IPS-18a (cell line): ENCODE data around the gene EXOSC1.
"Not testable (repeated sequence)": the region's sequence is repeated elsewhere in the genome, so short reads cannot be mapped to it uniquely, and the experiment has no call there.

Source experiments
- H3K27ac ChIP-seq: one replicate; pipeline ENCODE4 v1.5.1; 2013; ENCODE audit warnings: low read length
- H3K27me3 ChIP-seq: one replicate; pipeline ENCODE4 v1.6.1; 2013; ENCODE audit warnings: mild to moderate bottlenecking, low read length; ENCODE audit not compliant: control insufficient read depth, insufficient read depth
- H3K36me3 ChIP-seq: one replicate; pipeline ENCODE4 v1.6.1; 2013; ENCODE audit warnings: low read depth, low read length; ENCODE audit not compliant: control insufficient read depth
- H3K4me1 ChIP-seq: one replicate; pipeline ENCODE4 v1.6.1; 2013; ENCODE audit warnings: low read depth, low read length; ENCODE audit not compliant: control insufficient read depth
- H3K4me3 ChIP-seq: one replicate; pipeline ENCODE4 v1.5.1; 2013; ENCODE audit warnings: low read length
- H3K9ac ChIP-seq: one replicate; pipeline ENCODE4 v1.6.1; 2013; ENCODE audit warnings: mild to moderate bottlenecking, low read length, moderate library complexity
- H3K9me3 ChIP-seq: one replicate; pipeline ENCODE4 v1.6.1; 2013; ENCODE audit warnings: low read depth, low read length; ENCODE audit not compliant: control insufficient read depth

Gene EXOSC1

GRCh38 chr10:97475936-97476594 lies 30.3 kb upstream of the EXOSC1 start:
- Histone ChIP-seq H3K4me1 (peaks cover 18% of the 10 kb centered on the region), H3K27ac (no peak overlapping the region), H3K4me3 (no peak overlapping the region), H3K9me3 (no peaks in the 10 kb centered on the region), H3K9ac (no peak overlapping the region), H3K27me3 (no peaks in the 10 kb centered on the region), H3K36me3 (peaks cover 61% of the 10 kb centered on the region)

- Histone ChIP-seq H3K9me3 (no peaks in the 10 kb centered on the region), H3K9ac (no peak overlapping the region), H3K36me3 (peaks cover 72% of the 10 kb centered on the region), H3K4me3 (no peak overlapping the region), H3K27ac (no peak overlapping the region), H3K27me3 (no peaks in the 10 kb centered on the region), H3K4me1 (peaks cover 8% of the 10 kb centered on the region)
Observed at GRCh38 chr10:97474918-97475317, 29.1 kb upstream of the EXOSC1 start.

GRCh38 chr10:97468781-97469180 lies 23.0 kb upstream of the EXOSC1 start:
- H3K9ac ChIP-seq, H3K4me3 ChIP-seq, H3K4me1 ChIP-seq, H3K9me3 ChIP-seq, H3K27me3 ChIP-seq, H3K27ac ChIP-seq: not testable (repeated sequence)
- H3K36me3 ChIP-seq = peaks cover 66% of the 10 kb centered on the region

GRCh38 chr10:97468162-97468561 lies 22.4 kb upstream of the EXOSC1 start:
- no peaks in the 10 kb centered on the region for H3K27me3 ChIP-seq
- H3K4me1 ChIP-seq = no peaks in the 10 kb centered on the region
- H3K9ac ChIP-seq = no peak overlapping the region
- H3K9me3 ChIP-seq = no peaks in the 10 kb centered on the region
- H3K27ac ChIP-seq = no peak overlapping the region
- H3K36me3 ChIP-seq = peaks cover 63% of the 10 kb centered on the region
- H3K4me3 ChIP-seq = no peak overlapping the region

GRCh38 chr10:97466755-97467154 lies 20.9 kb upstream of the EXOSC1 start:
- Histone ChIP-seq H3K9ac (no peak overlapping the region), H3K27me3 (no peaks in the 10 kb centered on the region), H3K4me1 (no peaks in the 10 kb centered on the region), H3K27ac (no peak overlapping the region), H3K4me3 (no peak overlapping the region), H3K36me3 (peaks cover 75% of the 10 kb centered on the region), H3K9me3 (no peaks in the 10 kb centered on the region)

- H3K4me1 ChIP-seq = no peaks in the 10 kb centered on the region
- no peaks in the 10 kb centered on the region for H3K9me3 ChIP-seq
- no peak overlapping the region for H3K9ac ChIP-seq
- H3K27me3 ChIP-seq = no peaks in the 10 kb centered on the region
- H3K36me3 ChIP-seq = peaks cover 82% of the 10 kb centered on the region
- H3K27ac ChIP-seq = no peak overlapping the region
- H3K4me3 ChIP-seq = no peak overlapping the region
Observed at GRCh38 chr10:97465982-97466381, 20.2 kb upstream of the EXOSC1 start.

- peaks cover 82% of the 10 kb centered on the region for H3K36me3 ChIP-seq
- no peaks in the 10 kb centered on the region for H3K27me3 ChIP-seq
- no peaks in the 10 kb centered on the region for H3K4me1 ChIP-seq
- H3K9ac ChIP-seq = no peak overlapping the region
- no peaks in the 10 kb centered on the region for H3K9me3 ChIP-seq
- no peak overlapping the region for H3K4me3 ChIP-seq
- no peak overlapping the region for H3K27ac ChIP-seq
Observed at GRCh38 chr10:97464226-97464625, 18.4 kb upstream of the EXOSC1 start.

- H3K4me3 ChIP-seq = no peak overlapping the region
- no peaks in the 10 kb centered on the region for H3K4me1 ChIP-seq
- H3K27ac ChIP-seq = no peak overlapping the region
- no peaks in the 10 kb centered on the region for H3K27me3 ChIP-seq
- H3K9ac ChIP-seq = no peak overlapping the region
- H3K36me3 ChIP-seq = peaks cover 84% of the 10 kb centered on the region
- no peaks in the 10 kb centered on the region for H3K9me3 ChIP-seq
Observed at GRCh38 chr10:97463363-97464132, 17.7 kb upstream of the EXOSC1 start.

GRCh38 chr10:97462309-97462708 lies 16.5 kb upstream of the EXOSC1 start:
- H3K27ac ChIP-seq = no peak overlapping the region
- H3K9me3 ChIP-seq = no peaks in the 10 kb centered on the region
- no peak overlapping the region for H3K4me3 ChIP-seq
- H3K27me3 ChIP-seq = no peaks in the 10 kb centered on the region
- H3K36me3 ChIP-seq = peaks cover 80% of the 10 kb centered on the region
- no peaks in the 10 kb centered on the region for H3K4me1 ChIP-seq
- H3K9ac ChIP-seq = no peak overlapping the region

- H3K9me3 ChIP-seq = no peaks in the 10 kb centered on the region
- no peak overlapping the region for H3K4me3 ChIP-seq
- H3K9ac ChIP-seq = no peak overlapping the region
- H3K36me3 ChIP-seq = peaks cover 85% of the 10 kb centered on the region
- no peak overlapping the region for H3K27ac ChIP-seq
- H3K27me3 ChIP-seq = no peaks in the 10 kb centered on the region
- no peaks in the 10 kb centered on the region for H3K4me1 ChIP-seq
Observed at GRCh38 chr10:97459933-97460332, 14.1 kb upstream of the EXOSC1 start.

- H3K36me3 ChIP-seq = peaks cover 87% of the 10 kb centered on the region
- no peak overlapping the region for H3K9ac ChIP-seq
- H3K27ac ChIP-seq = no peak overlapping the region
- H3K4me3 ChIP-seq = no peak overlapping the region
- no peaks in the 10 kb centered on the region for H3K4me1 ChIP-seq
- H3K27me3 ChIP-seq = no peaks in the 10 kb centered on the region
- H3K9me3 ChIP-seq = no peaks in the 10 kb centered on the region
Observed at GRCh38 chr10:97459111-97459510, 13.3 kb upstream of the EXOSC1 start.

GRCh38 chr10:97456686-97457065 lies 10.9 kb upstream of the EXOSC1 start:
- Histone ChIP-seq H3K4me1 (no peaks in the 10 kb centered on the region), H3K27me3 (no peaks in the 10 kb centered on the region), H3K9ac (no peak overlapping the region), H3K27ac (no peak overlapping the region), H3K36me3 (peaks cover 86% of the 10 kb centered on the region), H3K4me3 (no peak overlapping the region), H3K9me3 (no peaks in the 10 kb centered on the region)
